Activated CD4-positive, alpha-beta T cell treated with anti-CD3 and anti-CD28 coated beads for 24 hours (primary cell): ENCODE data around the gene MOCOS.
"Not testable (repeated sequence)": the region's sequence is repeated elsewhere in the genome, so short reads cannot be mapped to it uniquely, and the experiment has no call there.

Source experiments
- DNase-seq, 2 donors: peaks; one replicate each; pipeline ENCODE4 v3.0.0-alpha.2; 2020; ENCODE audit warnings: low read depth in 2 of 2

The MOCOS gene

DNA sequence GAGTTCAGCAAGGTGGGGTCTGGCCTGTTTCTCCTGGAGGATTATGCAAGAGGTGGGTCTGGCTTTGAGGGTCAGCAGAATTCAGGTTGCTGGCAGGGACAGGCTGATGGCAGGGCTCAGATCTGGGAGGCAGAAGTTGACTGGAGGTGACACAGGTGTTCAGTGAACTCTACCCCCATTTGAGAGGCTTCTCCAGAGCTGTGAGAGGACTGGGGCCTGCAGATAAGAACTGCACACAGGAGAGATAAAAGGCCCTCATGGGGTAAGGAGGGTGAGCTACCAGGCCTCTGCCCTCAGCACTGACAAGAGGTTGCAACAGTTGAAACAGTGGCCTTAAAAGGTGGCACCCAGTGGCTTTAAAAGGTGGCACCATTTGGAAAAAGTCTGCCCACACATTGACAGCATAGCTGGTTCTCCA lies 13.1 kb downstream of the MOCOS start:
- DNase-seq: no peak

- DNase-seq: no peak
Observed at GRCh38 chr18:36201765-36202164, 14.5 kb downstream of the MOCOS start.

DNA sequence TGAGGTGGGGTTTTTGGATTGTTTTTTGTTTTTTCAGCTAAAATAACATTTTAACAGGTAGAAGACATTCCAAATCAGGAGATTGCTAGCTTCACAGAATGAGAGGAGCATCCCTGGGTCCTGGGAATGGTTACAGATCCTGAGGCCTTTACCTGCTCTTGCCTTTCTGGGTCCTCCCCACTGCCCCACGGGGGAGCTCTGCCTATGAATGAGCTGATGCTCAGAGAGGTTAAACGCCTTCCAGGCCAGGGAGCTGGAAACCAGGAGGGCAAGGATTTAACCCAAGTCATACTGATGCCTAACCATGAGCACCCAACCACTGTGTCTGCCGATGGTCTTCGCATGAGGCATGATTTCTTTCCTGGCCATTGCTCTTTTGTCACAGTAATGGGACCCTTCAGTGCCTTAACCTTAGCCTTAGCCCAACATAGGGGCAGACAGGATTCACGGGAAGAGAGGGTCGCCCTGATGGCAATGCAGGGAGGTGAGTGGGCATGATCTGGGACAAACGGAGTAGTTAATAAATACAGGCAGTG lies 16.1 kb downstream of the MOCOS start:
- DNase-seq: no peak

- no peak for DNase-seq
Observed at GRCh38 chr18:36205166-36205565, 17.9 kb downstream of the MOCOS start.

DNA sequence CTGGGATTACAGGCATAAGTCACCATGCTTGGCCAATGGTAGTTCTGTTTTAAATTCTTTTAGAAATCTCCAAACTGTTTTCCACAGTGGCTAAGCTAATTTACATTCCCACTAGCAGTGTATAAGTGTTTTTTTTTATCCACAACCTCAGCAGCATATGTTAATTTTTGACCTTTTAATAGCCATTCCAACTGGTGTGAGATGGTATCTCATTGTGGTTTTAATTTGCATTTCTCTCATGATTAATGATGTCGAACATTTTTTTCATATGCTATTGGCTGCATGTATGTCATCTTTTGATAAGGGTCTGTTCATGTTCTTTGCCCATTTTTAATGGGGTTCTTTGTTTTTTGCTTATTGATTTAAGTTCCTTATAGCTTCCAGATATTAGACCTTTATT lies 20.0 kb downstream of the MOCOS start:
- DNase-seq: no peak

DNA sequence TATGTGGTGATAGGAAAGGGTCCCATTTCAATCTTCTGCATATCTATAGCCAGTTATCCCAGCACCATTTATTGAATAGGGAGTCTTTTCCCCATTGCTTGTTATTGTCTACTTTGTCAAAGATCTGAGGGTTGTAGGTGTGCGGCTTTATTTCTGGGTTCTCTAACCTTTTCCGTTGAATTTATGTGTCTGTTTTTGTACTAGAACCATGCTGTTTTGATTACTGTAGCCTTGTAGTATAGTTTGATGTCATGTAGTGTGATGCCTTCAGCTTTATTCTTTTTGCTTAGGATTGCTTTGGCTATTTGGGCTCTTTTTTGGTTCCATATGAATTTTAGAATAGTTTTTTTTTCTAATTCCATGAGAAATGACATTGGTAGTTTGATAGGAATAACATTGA lies 20.7 kb downstream of the MOCOS start:
- DNase-seq: not testable (repeated sequence)

GRCh38 chr18:36211612-36212065 lies 24.3 kb downstream of the MOCOS start:
- no peak for DNase-seq

DNA sequence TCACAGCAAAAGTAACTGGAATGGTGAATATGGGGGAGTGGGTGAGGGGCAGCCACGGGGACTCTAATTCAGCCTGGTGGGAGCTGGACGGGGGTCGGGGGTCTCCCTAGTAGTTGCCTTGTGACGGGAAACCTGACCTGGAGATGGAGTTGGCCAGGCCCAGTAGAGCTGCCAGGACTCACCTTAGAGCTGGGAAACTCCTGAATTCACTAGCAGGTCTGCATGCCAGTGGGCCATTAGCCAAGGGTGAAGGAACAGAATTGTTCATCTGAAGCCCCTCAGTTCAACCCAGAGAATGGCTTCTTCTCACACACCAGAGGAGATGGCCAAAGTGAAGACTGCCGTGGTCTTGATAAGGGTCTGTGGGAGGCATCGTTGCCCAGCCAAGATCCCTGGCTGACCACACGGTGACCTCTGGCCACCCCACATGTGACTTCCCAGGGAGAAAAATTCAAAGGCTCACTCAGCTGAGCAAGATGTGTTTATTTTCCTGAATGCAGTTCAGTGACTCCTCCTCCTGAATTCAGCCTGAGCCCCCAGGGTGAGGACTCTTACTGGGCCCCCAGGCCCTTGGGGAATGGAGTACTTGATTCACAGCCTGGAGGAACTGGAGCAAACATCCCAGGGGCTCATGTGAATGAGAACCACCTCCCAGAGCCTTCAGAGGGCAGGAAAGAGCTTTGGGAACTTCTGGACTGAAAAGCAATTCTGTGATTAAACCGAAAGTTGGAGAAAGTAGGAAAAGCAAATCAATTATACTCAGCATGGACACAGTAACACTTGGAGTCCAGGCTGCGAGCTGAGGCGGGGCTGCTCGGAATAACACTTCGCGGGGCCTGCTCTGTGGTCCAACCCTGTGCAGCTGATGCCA lies 25.2 kb downstream of the MOCOS start:
- DNase-seq: no peak

GRCh38 chr18:36214811-36215210 lies 27.5 kb downstream of the MOCOS start:
- DNase-seq: no peak

- no peak for DNase-seq
Observed at GRCh38 chr18:36215577-36215976, 28.3 kb downstream of the MOCOS start.

DNA sequence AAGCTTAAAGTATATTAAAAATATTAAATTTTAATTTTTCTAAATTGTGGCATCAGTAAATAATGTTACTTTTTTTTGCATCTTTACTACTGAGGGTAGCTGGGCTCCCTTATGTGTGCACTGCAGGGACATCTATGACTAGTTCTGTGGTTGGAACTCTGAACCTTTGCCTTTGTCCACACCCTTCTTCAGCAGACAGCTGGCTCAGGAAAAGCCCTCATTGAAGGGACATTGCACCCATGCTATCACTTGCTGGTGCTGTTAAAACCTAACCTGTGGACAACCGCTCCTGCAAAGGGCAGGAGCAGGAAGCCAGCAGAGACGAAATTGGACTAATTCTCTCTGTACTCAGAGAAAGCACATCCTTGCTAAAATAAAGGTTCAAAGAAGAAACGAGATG lies 30.1 kb downstream of the MOCOS start:
- no peak for DNase-seq

- no peak for DNase-seq
Observed at GRCh38 chr18:36229188-36229587, 41.9 kb downstream of the MOCOS start.

- not testable (repeated sequence) for DNase-seq
Observed at GRCh38 chr18:36240510-36240909, 53.2 kb downstream of the MOCOS start.

DNA sequence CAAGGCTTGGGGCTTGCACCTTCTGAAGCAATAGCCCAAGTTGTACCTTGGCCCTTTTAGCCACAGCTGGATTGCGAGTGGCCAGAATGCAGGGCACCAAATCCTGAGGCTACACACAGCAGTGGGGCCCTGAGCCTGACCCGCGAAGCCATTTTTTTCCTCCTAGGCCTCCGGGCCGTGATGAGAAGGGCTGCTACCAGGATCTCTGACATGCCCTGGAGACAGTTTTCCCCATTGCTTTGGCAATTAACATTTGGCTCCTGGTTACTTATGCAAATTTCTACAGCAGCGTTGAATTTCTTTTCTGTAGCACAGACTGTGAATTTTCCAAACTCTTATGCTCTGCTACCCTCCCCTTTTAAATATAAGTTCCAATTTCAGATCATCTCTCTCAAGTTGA lies 54.5 kb downstream of the MOCOS start:
- DNase-seq: no peak

- DNase-seq: no peak
Observed at GRCh38 chr18:36247036-36247435, 59.7 kb downstream of the MOCOS start.

GRCh38 chr18:36249392-36249791 lies 62.1 kb downstream of the MOCOS start:
- no peak for DNase-seq

DNA sequence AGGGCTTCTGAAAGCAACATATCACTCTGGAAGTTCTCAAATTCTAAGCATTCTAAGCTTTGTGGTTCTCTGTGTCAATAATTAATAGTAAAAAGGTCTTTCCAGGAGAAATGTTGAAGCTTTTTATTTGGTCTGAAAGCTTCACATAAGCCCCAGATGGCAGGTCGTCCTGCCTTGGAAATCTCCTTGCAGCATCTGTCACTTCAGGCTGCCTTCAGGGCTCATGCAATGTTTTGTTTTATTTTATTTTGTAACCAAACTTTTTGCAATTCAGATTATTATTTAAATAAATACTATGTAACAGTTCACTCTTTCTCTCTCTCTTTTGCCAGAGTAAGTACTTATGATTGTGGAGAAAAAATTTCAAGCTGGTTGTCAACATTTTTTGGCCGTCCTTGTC lies 63.5 kb downstream of the MOCOS start:
- DNase-seq: no peak

DNA sequence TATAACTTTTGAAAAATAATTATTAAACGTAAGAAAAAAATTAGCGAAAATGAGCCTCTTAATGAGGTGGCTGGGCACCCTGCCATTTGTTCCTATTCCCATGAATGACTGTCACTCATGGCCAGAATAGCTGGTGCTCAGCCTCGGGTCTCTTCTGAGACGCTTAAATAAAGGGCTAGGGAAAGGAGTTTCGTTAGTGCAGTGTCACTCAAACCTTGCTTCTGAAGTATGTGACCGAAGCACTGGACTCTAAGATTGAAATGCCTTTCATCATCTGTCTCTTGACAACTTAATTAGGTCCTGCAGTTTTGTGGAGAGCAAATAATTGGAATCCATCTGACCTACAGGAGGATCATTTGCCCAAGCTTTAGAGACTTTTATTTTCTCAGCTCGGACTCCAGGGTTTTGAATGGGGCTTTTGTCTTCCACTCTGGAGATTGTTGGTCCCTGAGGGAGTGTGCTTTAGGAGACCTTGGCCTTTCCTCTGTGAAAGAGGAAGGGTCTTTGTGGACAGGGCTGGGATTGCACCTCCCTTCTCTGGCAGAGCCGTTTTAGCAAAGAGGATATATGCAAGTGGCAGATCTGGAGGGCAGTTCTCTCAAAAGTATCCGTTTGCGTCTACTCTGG lies 67.9 kb downstream of the MOCOS start:
- DNase-seq: no peak

DNA sequence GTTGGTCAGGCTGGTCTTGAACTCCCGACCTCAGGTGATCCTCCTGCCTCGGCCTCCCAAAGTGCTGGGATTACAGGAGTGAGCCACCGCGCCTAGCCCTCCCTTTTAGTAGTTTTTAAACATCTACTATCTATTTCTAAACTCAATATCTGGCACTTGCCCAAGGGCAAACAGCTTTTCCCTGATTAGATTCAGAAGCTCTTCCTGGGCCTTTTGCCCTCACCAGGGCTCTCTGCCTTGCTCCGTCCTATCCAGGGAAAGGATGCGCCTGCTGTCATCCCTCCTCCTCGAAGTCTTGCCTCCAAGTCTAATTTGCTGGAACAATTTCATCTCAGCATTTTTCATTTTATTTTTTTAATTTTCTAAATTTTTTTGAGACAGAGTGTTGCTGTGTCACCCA lies 68.8 kb downstream of the MOCOS start:
- no peak for DNase-seq

DNA sequence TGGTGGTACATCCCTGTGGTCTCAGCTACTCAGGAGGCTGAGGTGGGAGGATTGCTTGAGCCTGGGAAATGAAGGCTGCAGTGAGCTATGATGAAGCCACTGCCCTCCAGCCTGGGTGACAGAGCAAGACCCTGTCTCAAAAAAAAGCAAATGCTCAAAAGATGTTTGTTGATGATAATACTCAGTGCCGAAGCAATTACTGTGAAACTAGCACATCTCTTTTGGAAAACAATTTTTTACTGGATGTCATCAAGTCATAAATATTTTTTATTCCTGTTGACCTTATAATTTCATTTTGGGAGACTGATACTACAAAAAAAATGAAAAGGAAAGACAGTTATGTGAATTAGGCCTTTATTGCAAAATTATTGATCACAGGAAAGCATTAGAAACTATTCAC lies 75.7 kb downstream of the MOCOS start:
- no peak for DNase-seq

- no peak for DNase-seq
Observed at GRCh38 chr18:36264283-36264682, 77.0 kb downstream of the MOCOS start.

DNA sequence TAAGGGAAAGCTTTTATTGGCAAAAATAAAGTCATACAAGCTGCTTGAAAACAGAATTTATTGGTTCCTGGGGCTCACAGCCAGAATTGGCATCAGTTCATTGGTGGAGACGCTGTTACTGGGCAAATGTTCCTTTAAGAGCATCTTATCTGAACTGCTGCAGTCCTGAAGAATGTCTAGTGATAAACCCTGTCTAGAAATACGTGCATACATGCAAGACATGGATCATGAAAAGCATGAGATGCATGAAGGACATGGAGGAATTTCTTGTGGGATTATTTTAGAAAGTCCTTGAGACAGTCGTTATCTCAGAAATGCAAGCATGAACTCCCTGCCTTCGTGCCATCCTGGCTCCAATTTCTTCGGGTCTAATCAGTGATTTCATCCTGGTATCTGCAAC lies 77.7 kb downstream of the MOCOS start:
- no peak for DNase-seq

- no peak for DNase-seq
Observed at GRCh38 chr18:36269157-36269556, 81.9 kb downstream of the MOCOS start.
